Measurements from ENCODE around the gene SPAG17.

The SPAG17 gene

GRCh38 chr1:118099686-118100085 is 85.3 kb downstream of the SPAG17 start:
- TF ChIP-seq, protein P1, sequence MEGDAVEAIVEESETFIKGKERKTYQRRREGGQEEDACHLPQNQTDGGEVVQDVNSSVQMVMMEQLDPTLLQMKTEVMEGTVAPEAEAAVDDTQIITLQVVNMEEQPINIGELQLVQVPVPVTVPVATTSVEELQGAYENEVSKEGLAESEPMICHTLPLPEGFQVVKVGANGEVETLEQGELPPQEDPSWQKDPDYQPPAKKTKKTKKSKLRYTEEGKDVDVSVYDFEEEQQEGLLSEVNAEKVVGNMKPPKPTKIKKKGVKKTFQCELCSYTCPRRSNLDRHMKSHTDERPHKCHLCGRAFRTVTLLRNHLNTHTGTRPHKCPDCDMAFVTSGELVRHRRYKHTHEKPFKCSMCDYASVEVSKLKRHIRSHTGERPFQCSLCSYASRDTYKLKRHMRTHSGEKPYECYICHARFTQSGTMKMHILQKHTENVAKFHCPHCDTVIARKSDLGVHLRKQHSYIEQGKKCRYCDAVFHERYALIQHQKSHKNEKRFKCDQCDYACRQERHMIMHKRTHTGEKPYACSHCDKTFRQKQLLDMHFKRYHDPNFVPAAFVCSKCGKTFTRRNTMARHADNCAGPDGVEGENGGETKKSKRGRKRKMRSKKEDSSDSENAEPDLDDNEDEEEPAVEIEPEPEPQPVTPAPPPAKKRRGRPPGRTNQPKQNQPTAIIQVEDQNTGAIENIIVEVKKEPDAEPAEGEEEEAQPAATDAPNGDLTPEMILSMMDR (IDR thresholded peaks at IDR 0.05; ENCODE audit: low read depth, low read length), result no peak
- Histone ChIP-seq H3K4me3 (ENCODE audit: low read depth, low read length) (no peak overlapping the region), H3K9me3 (ENCODE audit: severe bottlenecking) (no peaks in the 10 kb centered on the region), H3K27ac (no peak overlapping the region), H3K36me3 (no peaks in the 10 kb centered on the region), H3K27me3 (ENCODE audit: insufficient read depth, low read depth, severe bottlenecking) (peaks cover 5% of the 10 kb centered on the region)
- DNase-seq, result no peak

DNA sequence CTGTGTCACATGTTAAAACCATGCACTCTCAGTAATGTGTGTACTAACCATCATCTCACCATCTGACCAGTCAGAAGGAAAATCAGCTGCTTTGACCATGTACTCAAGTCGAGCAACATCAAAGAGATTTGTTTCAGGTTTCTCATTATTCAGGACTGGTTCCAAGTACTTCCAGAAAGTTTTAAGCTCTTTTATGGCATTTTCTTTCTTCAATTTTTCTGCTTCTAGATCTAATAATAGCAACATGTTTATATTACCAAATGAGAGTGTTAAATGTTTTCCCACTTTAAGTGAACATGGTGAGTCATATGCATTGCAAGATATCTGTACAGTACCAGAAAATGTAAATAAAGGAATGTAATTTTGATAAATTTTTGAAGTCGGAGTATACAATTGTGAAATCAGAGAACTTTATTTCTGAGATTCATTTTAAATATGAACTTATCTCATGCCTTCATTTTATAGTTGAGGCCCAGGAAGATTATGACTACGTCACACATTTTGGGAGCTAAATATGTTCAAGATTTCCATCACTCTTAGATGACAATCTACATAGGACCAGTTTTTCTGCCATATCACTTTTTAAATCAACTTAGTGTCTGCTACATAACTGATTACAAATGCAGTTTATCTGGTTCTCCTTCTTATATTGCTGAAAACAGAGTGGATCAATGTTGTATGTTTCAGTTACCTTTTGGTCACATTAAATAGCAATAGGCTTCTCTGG is 87.2 kb downstream of the SPAG17 start:
- Histone ChIP-seq H3K27ac (no peak overlapping the region), H3K36me3 (no peaks in the 10 kb centered on the region), H3K27me3 (ENCODE audit: insufficient read depth, low read depth, severe bottlenecking) (no peaks in the 10 kb centered on the region), H3K4me3 (ENCODE audit: low read depth, low read length) (no peak overlapping the region), H3K9me3 (ENCODE audit: severe bottlenecking) (no peaks in the 10 kb centered on the region)
- TF ChIP-seq, protein P1 (IDR thresholded peaks at IDR 0.05; ENCODE audit: low read depth, low read length), result no peak
- no peak for DNase-seq

- no peak for DNase-seq
- Histone ChIP-seq H3K9me3 (ENCODE audit: severe bottlenecking) (no peaks in the 10 kb centered on the region), H3K36me3 (no peaks in the 10 kb centered on the region), H3K27me3 (ENCODE audit: insufficient read depth, low read depth, severe bottlenecking) (no peaks in the 10 kb centered on the region), H3K27ac (no peak overlapping the region), H3K4me3 (ENCODE audit: low read depth, low read length) (no peak overlapping the region)
- TF ChIP-seq, protein P1 (IDR thresholded peaks at IDR 0.05; ENCODE audit: low read depth, low read length), result no peak
Observed at GRCh38 chr1:118093017-118093416, 92.0 kb downstream of the SPAG17 start.

DNA sequence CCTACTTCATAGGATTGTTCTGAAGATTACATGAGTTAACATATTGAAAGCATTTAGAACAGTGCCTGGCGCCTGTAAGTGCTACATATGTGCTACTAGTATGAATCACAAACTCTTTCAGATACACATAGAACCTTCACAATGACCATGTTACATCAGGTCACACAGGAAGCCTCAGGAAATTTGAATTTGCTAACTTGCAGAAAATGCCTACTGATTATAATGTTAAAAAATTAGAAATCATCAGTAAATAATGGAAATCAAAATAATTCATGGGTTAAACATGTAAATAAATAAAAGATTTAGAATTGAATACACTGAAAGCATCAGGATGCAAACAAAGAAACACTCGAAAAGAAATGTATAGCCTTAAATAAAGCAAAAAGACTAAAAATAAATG is 94.9 kb downstream of the SPAG17 start:
- Histone ChIP-seq H3K36me3 (no peaks in the 10 kb centered on the region), H3K4me3 (ENCODE audit: low read depth, low read length) (no peak overlapping the region), H3K27ac (no peak overlapping the region), H3K27me3 (ENCODE audit: insufficient read depth, low read depth, severe bottlenecking) (no peaks in the 10 kb centered on the region), H3K9me3 (ENCODE audit: severe bottlenecking) (no peaks in the 10 kb centered on the region)
- no peak for DNase-seq
- TF ChIP-seq, protein P1 (IDR thresholded peaks at IDR 0.05; ENCODE audit: low read depth, low read length), result no peak

DNA sequence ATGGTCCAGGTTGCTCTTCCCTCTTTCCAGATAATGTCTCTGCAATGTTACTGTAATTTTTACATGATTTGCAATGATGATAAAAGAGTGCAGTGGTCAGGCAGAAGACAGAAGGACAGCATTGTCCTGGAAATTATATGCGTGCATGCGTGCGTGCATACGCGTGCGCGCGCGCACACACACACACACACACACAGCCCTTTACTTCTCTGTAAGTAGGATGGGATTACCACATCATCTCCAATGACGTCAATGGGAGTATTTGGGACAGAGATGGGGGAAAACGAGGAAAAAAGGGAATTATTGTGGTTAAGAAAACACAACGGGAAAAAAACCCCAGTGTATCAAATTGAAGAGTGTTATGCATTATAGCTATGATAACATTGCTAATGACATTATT is 99.7 kb downstream of the SPAG17 start:
- TF ChIP-seq, protein P1 (IDR thresholded peaks at IDR 0.05; ENCODE audit: low read depth, low read length), result no peak
- Histone ChIP-seq H3K36me3 (no peaks in the 10 kb centered on the region), H3K27ac (no peak overlapping the region), H3K4me3 (ENCODE audit: low read depth, low read length) (no peak overlapping the region), H3K27me3 (ENCODE audit: insufficient read depth, low read depth, severe bottlenecking) (no peaks in the 10 kb centered on the region), H3K9me3 (ENCODE audit: severe bottlenecking) (no peaks in the 10 kb centered on the region)
- DNase-seq, result no peak

DNA sequence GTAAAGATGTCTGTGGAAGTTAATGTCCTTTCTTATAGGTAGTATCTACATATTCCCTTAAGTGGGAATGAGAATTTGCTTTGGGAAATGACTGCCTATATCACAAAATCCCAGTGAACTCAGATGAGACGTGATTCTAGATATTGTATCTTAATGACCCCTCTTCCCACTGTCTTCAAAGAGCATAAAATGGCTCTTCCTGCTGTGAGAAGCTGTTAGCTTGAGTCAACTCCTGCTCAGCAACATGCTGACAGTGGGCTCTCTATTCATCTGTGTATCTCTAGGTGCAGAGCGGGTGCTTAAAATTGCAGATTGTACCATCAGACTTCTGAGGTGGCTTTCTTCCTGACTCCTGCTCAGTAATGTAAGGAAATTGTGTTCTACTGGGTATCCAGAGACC is 100.6 kb downstream of the SPAG17 start:
- no peak for DNase-seq
- no peaks in the 10 kb centered on the region for H3K27me3 ChIP-seq (ENCODE audit: insufficient read depth, low read depth, severe bottlenecking)
- H3K4me3 ChIP-seq (ENCODE audit: low read depth, low read length), result no peak overlapping the region
- H3K9me3 ChIP-seq (ENCODE audit: severe bottlenecking), result no peaks in the 10 kb centered on the region
- no peaks in the 10 kb centered on the region for H3K36me3 ChIP-seq
- TF ChIP-seq, protein P1 (IDR thresholded peaks at IDR 0.05; ENCODE audit: low read depth, low read length), result no peak
- H3K27ac ChIP-seq, result no peak overlapping the region
